Kidney (tissue), 14 donors: ENCODE measurements around the gene BCKDK. TPM values are rescaled to one million over a fixed set of nuclear protein-coding genes. Genes with fewer than 3 reads are reported as not detected.

Experiments
- DNase-seq, 5 donors: peaks; one replicate each; pipeline ENCODE4 v3.0.0-alpha.2; 2013 to 2020
- FAIRE-seq: peaks from 2 replicates; lab custom pipeline; 2012; peaks lifted over from hg19 to GRCh38; lab: Jason Lieb, UNC
- H3K27ac ChIP-seq, 2 donors: one replicate each; pipeline ENCODE4 v1.7.0; 2013; ENCODE audit warnings: low read depth in 2 of 2, low read length in 2 of 2, inconsistent platforms in 1 of 2
- H3K27me3 ChIP-seq: one replicate; pipeline ENCODE4 v1.7.1; 2013; ENCODE audit warnings: low read length, inconsistent platforms; ENCODE audit not compliant: control insufficient read depth, insufficient read depth
- H3K36me3 ChIP-seq, 3 donors: one replicate each; pipeline versions ENCODE4 v1.7.0 to v1.7.1; 2013; ENCODE audit warnings: low read length in 3 of 3, control low read depth in 1 of 3, inconsistent platforms in 1 of 3; ENCODE audit not compliant: insufficient read depth in 3 of 3, control insufficient read depth in 2 of 3
- H3K4me1 ChIP-seq, 3 donors: one replicate each; pipeline versions ENCODE4 v1.7.0 to v1.7.1; 2013; ENCODE audit warnings: low read length in 3 of 3, inconsistent platforms in 1 of 3, low read depth in 1 of 3; ENCODE audit not compliant: control insufficient read depth in 2 of 3, insufficient read depth in 2 of 3
- H3K4me3 ChIP-seq, 3 donors: one replicate each; pipeline versions ENCODE4 v1.7.0 to v1.8.1; 2013; ENCODE audit warnings: low read length in 3 of 3, control low read depth in 1 of 3, inconsistent platforms in 1 of 3
- H3K9ac ChIP-seq, 3 donors: one replicate each; pipeline versions ENCODE4 v1.7.0 to v1.7.1; 2013; ENCODE audit warnings: low read length in 3 of 3, control low read depth in 1 of 3, inconsistent platforms in 1 of 3
- H3K9me3 ChIP-seq, 3 donors: one replicate each; pipeline versions ENCODE4 v1.7.0 to v1.7.1; 2013; ENCODE audit warnings: low read length in 3 of 3, control low read depth in 1 of 3, inconsistent platforms in 1 of 3; ENCODE audit not compliant: control insufficient read depth in 2 of 3, insufficient read depth in 1 of 3
- intact Hi-C: fragments of 100-400 bp; cut with DNase I; formaldehyde crosslinking; loops from one replicate; pipeline ENCODE4 v1.11.1; 2022
- polyA plus RNA-seq: library from polyadenylated mRNA; stranded (reverse); fragments of 350-450 nt; fragmentation: Illumina TruSeq; extraction: RNeasy Lipid Tissue Mini Kit (QIAGEN cat#74804); gene quantifications from one replicate; pipeline ENCODE4 v1.2.3, GENCODE V29; 2014; ENCODE audit warnings: low read depth, low replicate concordance; ENCODE audit not compliant: insufficient read depth
- total RNA-seq: library from RNA; stranded (reverse); fragmentation: NEBNext Ultra II Directional; extraction: Animal tissue kit (Norgen Biotek cat#: 25700); gene quantifications from one replicate; pipeline ENCODE4 v1.2.1, GENCODE V29; 2021
- TF ChIP-seq, protein P1 (sequence below): IDR thresholded peaks from 3 replicates; pipeline ENCODE4 v1.5.1; 2012; ENCODE audit warnings: mild to moderate bottlenecking, moderate library complexity, borderline replicate concordance; ENCODE audit not compliant: insufficient read depth; ENCODE audit errors: extremely low read depth
- donor health status: control.
- donor health status: control.
- donor health status: control.
- donor health status: control.
- donor health status: control.
- donor health status: DM: yes; HTN: yes; CAD: no.
- donor health status: Normal renal cell carcinoma (clear cell type).

The BCKDK gene
- total and polyA plus RNA-seq, 2 donors from 2014 or later: 47.6 to 70.6 TPM

- no peak overlapping the region for H3K27ac ChIP-seq
- FAIRE-seq (no peak), DNase-seq (no peak)
Observed at GRCh38 chr16:31092330-31092729, 15.9 kb upstream of the BCKDK start.

DNA sequence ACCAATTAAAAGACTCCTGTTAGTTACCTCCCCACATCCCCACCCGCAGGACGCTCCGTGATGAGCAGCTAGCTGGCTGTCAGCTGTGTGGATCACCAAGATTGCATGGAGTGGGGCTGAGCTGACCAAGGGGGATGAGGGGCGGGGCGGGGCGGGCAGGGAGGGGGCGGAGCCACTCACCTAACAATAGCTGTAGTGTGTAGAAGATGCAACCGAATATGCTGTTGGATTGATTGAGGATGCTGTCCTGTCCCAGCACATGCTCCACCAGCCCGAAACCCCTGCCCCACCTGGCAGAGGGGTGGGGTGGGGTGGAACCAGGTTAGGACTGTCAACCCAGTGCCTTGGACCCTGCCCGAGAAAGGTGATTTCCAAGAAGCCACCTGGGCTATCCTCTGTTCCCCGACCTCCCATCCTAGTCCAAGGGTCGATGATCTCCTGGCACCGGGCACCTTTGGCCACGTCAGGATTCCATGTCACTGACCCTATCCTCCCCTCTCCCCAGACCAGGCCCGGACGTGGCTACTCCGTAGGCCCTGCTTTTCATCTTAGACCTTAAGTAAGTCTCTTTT lies 15.0 kb upstream of the BCKDK start:
- Histone ChIP-seq H3K4me3 (no peak overlapping the region), H3K36me3 (peaks cover 0 to 11% (median 4%) of the 10 kb centered on the region in 3 donors), H3K27ac (no peak overlapping the region), H3K9ac (no peak overlapping the region), H3K4me1 (peaks cover 0 to 10% (median 0%) of the 10 kb centered on the region in 3 donors), H3K27me3 (no peaks in the 10 kb centered on the region), H3K9me3 (no peaks in the 10 kb centered on the region)
- TF ChIP-seq, protein P1, sequence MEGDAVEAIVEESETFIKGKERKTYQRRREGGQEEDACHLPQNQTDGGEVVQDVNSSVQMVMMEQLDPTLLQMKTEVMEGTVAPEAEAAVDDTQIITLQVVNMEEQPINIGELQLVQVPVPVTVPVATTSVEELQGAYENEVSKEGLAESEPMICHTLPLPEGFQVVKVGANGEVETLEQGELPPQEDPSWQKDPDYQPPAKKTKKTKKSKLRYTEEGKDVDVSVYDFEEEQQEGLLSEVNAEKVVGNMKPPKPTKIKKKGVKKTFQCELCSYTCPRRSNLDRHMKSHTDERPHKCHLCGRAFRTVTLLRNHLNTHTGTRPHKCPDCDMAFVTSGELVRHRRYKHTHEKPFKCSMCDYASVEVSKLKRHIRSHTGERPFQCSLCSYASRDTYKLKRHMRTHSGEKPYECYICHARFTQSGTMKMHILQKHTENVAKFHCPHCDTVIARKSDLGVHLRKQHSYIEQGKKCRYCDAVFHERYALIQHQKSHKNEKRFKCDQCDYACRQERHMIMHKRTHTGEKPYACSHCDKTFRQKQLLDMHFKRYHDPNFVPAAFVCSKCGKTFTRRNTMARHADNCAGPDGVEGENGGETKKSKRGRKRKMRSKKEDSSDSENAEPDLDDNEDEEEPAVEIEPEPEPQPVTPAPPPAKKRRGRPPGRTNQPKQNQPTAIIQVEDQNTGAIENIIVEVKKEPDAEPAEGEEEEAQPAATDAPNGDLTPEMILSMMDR: no peak
- DNase-seq: peak in 4 of 5 donors; percentile 20 to 84 (median 47)
- no peak for FAIRE-seq
- intact Hi-C loops: no loop called here

More at GRCh38 chr16:31092330-31092729, 15.9 kb upstream of the BCKDK start:
- Histone ChIP-seq H3K27me3 (no peaks in the 10 kb centered on the region), H3K36me3 (peaks cover 0 to 11% (median 4%) of the 10 kb centered on the region in 3 donors), H3K4me3 (no peak overlapping the region), H3K4me1 (peaks cover 0 to 10% (median 0%) of the 10 kb centered on the region in 3 donors), H3K9me3 (no peaks in the 10 kb centered on the region), H3K9ac (no peak overlapping the region)
- TF ChIP-seq, protein P1: no peak
- intact Hi-C loops: no loop called here

DNA sequence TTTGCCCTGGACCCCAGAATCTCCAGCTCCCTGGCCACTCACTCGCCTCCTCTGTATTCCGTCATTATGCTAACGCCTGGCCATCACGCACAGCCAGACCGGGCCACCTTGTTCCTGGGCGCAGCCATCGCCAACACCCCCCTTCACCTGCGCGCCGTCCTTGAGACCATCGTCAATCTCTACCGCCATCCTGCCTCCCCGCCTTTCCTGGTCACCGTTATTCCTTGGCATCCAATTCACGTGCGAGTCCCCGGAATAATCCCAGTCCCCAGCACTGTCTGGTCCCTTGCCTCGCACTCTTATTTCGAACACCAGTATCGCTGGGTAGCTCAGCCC lies 14.1 kb upstream of the BCKDK start:
- H3K9me3 ChIP-seq: no peaks in the 10 kb centered on the region
- peak in 3 of 5 donors; percentile 34 to 70 (median 46) for DNase-seq
- peaks cover 0 to 11% (median 4%) of the 10 kb centered on the region in 3 donors for H3K36me3 ChIP-seq
- H3K9ac ChIP-seq: peak overlapping the region; percentile 58 to 75 (median 63)
- H3K27ac ChIP-seq: peak overlapping the region; percentile 82 to 90
- TF ChIP-seq, protein P1: no peak
- H3K4me3 ChIP-seq: peak overlapping the region; percentile 59 to 93 (median 82)
- FAIRE-seq: no peak
- intact Hi-C loops: no loop called here
- peaks cover 0 to 10% (median 0%) of the 10 kb centered on the region in 3 donors for H3K4me1 ChIP-seq
- no peaks in the 10 kb centered on the region for H3K27me3 ChIP-seq
